Mammary epithelial cell (primary cell): ENCODE measurements around the gene FUBP3.

Source experiments
- CTCF ChIP-seq, 2 donors: IDR thresholded peaks in 1 of 2; conservative IDR thresholded peaks in 1 of 2; 2 replicates each; pipeline ENCODE4 v1.5.1; 2011 to 2012; ENCODE audit warnings: inconsistent platforms in 2 of 2, low read length in 2 of 2, mild to moderate bottlenecking in 2 of 2, control low read depth in 1 of 2, low read depth in 1 of 2; ENCODE audit not compliant: insufficient read depth in 1 of 2; ENCODE audit errors: extremely low read depth in 1 of 2
- EZH2 ChIP-seq: IDR thresholded peaks from 2 replicates; pipeline ENCODE4 v1.6.1; 2012; ENCODE audit warnings: low read length, inconsistent platforms, borderline replicate concordance

- TF ChIP-seq CTCF (conservative IDR thresholded peaks at IDR 0.05 in 1 of 2, IDR thresholded peaks at IDR 0.05 in 1 of 2; ENCODE audit: extremely low read depth in 1 of 2, insufficient read depth in 1 of 2, low read depth in 1 of 2, low read length in 2 of 2) (no peak), EZH2 (no peak)
These were observed 27.7 kb downstream of the FUBP3 start for GRCh38 chr9:130606887-130607600.
